ENCODE data around the gene ALKAL2. TPM values are rescaled to one million over a fixed set of nuclear protein-coding genes. Genes with fewer than 3 reads are reported as not detected.
A peak's percentile ranks its signal among the peaks of the same experiment; 100 is the strongest.

The ALKAL2 gene
- total RNA-seq, 2 experiments from 2014 or later, result not detected

DNA sequence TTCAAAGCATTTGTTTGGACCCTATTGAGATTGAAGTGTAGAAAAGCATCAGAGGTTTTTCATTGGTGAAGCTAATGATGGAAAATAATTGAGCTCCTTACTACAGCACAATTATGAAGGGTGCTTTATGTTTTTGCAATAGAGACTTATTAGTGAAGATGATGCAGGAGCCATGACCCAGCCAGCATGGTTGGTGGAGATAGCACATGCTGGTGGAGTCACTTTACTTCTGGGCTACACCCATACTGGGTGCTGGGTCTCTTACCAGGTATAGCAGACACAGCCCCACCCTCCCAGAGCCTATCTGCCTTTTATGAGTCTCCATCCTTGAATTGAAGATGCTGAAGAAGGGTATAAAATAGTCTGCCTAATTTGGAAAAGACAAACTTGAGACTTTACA is 19.6 kb downstream of the ALKAL2 start:
- Mint-ChIP-seq H3K27me3 (no peaks in the 10 kb centered on the region), H3K4me3 (no peak overlapping the region), H3K36me3 (ENCODE audit: low read depth) (peaks cover 64% of the 10 kb centered on the region), H3K4me1 (ENCODE audit: low read depth) (peaks cover 77% of the 10 kb centered on the region), H3K27ac (peak overlapping the region; percentile 99), H3K9me3 (no peaks in the 10 kb centered on the region)
- no peak overlapping the region for H3K4me3 ChIP-seq (ENCODE audit: low read length)
- ChIA-PET CTCF (no interaction called here), POLR2A (no interaction called here)
- no peak for ATAC-seq (ENCODE audit: poor library complexity)
- intact Hi-C loops (cut with DNase I, micrococcal nuclease), result loop anchor here in 1 of 2 experiments (10.0 kb wide), 1 partner anchor 126 kb away; no protein-coding TSS in a partner anchor
- H3K9me3 ChIP-seq (ENCODE audit: control insufficient read depth in 1 of 2, insufficient read depth in 1 of 2, low read length in 2 of 2), result no peaks in the 10 kb centered on the region
- TF ChIP-seq, protein P1, sequence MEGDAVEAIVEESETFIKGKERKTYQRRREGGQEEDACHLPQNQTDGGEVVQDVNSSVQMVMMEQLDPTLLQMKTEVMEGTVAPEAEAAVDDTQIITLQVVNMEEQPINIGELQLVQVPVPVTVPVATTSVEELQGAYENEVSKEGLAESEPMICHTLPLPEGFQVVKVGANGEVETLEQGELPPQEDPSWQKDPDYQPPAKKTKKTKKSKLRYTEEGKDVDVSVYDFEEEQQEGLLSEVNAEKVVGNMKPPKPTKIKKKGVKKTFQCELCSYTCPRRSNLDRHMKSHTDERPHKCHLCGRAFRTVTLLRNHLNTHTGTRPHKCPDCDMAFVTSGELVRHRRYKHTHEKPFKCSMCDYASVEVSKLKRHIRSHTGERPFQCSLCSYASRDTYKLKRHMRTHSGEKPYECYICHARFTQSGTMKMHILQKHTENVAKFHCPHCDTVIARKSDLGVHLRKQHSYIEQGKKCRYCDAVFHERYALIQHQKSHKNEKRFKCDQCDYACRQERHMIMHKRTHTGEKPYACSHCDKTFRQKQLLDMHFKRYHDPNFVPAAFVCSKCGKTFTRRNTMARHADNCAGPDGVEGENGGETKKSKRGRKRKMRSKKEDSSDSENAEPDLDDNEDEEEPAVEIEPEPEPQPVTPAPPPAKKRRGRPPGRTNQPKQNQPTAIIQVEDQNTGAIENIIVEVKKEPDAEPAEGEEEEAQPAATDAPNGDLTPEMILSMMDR (IDR thresholded peaks at IDR 0.05), result no peak
- H3K27ac ChIP-seq (ENCODE audit: low read depth in 1 of 2, low read length in 2 of 2), result no peak overlapping the region
- H3K4me1 ChIP-seq (ENCODE audit: insufficient read depth, low read length), result peaks cover 33% of the 10 kb centered on the region
- DNase-seq, result no peak
- H3K27me3 ChIP-seq (ENCODE audit: control insufficient read depth in 1 of 2, insufficient read depth in 2 of 2, low read length in 2 of 2), result no peaks in the 10 kb centered on the region
- peaks cover 33% of the 10 kb centered on the region for H3K36me3 ChIP-seq (ENCODE audit: insufficient read depth, low read length)

DNA sequence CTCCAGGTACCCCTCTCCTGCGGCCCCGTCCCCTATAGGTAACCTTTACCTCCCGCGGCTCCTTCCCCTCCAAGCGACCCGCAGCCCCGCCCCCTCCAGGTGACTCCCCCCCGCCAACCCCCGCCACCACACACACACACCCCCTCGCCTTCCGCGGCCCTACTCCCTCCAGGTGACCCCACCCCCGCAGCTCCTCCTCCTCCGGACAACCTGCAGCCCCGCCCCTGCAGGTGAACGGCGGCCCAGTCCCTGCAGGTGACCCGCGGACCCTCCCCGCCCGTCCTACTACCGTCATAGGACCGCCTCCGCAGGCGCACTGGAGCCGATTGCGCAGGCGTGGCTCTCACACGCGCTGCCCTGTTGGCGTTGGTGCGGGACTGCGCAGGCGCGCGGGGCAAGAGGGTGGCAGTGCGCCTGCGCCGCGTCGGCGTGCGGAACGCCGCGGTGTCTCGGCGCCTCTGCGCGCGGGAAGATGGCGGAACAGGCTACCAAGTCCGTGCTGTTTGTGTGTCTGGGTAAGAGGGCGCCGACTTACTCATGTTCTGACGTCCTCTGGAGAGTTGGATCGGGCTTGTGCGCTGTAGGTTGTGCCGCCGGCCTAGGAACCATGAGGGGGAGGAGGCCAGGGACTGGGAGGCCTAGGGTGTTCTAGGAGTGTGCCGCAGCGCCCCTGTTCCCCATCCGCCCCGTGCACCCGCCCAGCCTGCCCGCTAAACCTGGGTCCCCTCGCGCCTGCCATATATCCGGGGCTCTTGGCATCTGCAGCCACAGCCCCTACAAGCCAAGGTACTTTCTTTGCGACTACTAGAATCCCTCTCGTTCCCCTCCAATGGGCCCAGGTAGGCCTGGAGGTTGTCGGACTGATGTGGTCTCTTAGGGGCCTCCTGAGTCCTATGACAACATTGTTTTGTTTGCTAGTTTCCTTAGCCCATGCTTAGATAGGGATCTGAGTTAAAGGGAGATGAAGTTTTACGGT is 23.1 kb downstream of the ALKAL2 start, which contains the start of gene ACP1:
Gene ACP1, plus strand, starts transcription at position 455 of the 976 bp plus-strand sequence. Its CDS starts 18 bp downstream, at position 473.
- intact Hi-C loops (cut with DNase I, micrococcal nuclease), result loop anchor here (1.0 to 10.0 kb wide), 6 partner anchors 18 to 413 kb away; partner anchors contain the start of gene TMEM18 (in 2 of the 2)
- Mint-ChIP-seq H3K36me3 (ENCODE audit: low read depth) (peaks cover 45% of the 10 kb centered on the region), H3K4me3 (peak within 1 kb of the TSS; percentile 95), H3K27ac (peak within 1 kb of the TSS; percentile 99), H3K27me3 (no peaks in the 10 kb centered on the region), H3K4me1 (ENCODE audit: low read depth) (peaks cover 64% of the 10 kb centered on the region), H3K9me3 (no peaks in the 10 kb centered on the region)
- DNase-seq, result peak; percentile 86 to 99 (median 94)
- H3K27me3 ChIP-seq (ENCODE audit: control insufficient read depth in 1 of 2, insufficient read depth in 2 of 2, low read length in 2 of 2), result no peaks in the 10 kb centered on the region
- TF ChIP-seq, protein P1 (IDR thresholded peaks at IDR 0.05), result no peak
- peak within 1 kb of the TSS; percentile 81 to 87 for H3K27ac ChIP-seq (ENCODE audit: low read depth in 1 of 2, low read length in 2 of 2)
- ATAC-seq (ENCODE audit: poor library complexity), result peak; percentile 82
- H3K4me1 ChIP-seq (ENCODE audit: insufficient read depth, low read length), result peaks cover 37% of the 10 kb centered on the region
- H3K4me3 ChIP-seq (ENCODE audit: low read length), result peak within 1 kb of the TSS; percentile 91
- H3K36me3 ChIP-seq (ENCODE audit: insufficient read depth, low read length), result peaks cover 9% of the 10 kb centered on the region
- ChIA-PET POLR2A (interaction anchor here (0.6 to 1.0 kb wide), 4 partner anchors 9 to 201 kb away, joined by 3 to 4 read pairs (median 4); partner anchors contain the start of gene ALKAL2), CTCF (interaction anchor here (1.3 kb wide), 1 partner anchor 18 kb away, joined by 4 read pairs; no protein-coding TSS in a partner anchor)
- no peaks in the 10 kb centered on the region for H3K9me3 ChIP-seq (ENCODE audit: control insufficient read depth in 1 of 2, insufficient read depth in 1 of 2, low read length in 2 of 2)

- ChIA-PET POLR2A (interaction anchor here (0.8 to 1.0 kb wide), 3 partner anchors 17 to 88 kb away, joined by 3 to 4 read pairs (median 4); no protein-coding TSS in a partner anchor), CTCF (interaction anchor here (1.3 kb wide), 1 partner anchor 17 kb away, joined by 4 read pairs; no protein-coding TSS in a partner anchor)
- Mint-ChIP-seq H3K27me3 (no peaks in the 10 kb centered on the region), H3K4me3 (peak within 1 kb of the TSS; percentile 95), H3K36me3 (ENCODE audit: low read depth) (peaks cover 45% of the 10 kb centered on the region), H3K4me1 (ENCODE audit: low read depth) (peaks cover 56% of the 10 kb centered on the region), H3K9me3 (no peaks in the 10 kb centered on the region), H3K27ac (peak within 1 kb of the TSS; percentile 99)
- Histone ChIP-seq H3K27ac (ENCODE audit: low read depth in 1 of 2, low read length in 2 of 2) (peak within 1 kb of the TSS; percentile 81 to 87), H3K27me3 (ENCODE audit: control insufficient read depth in 1 of 2, insufficient read depth in 2 of 2, low read length in 2 of 2) (no peaks in the 10 kb centered on the region), H3K4me1 (ENCODE audit: insufficient read depth, low read length) (peaks cover 34% of the 10 kb centered on the region), H3K9me3 (ENCODE audit: control insufficient read depth in 1 of 2, insufficient read depth in 1 of 2, low read length in 2 of 2) (no peaks in the 10 kb centered on the region), H3K36me3 (ENCODE audit: insufficient read depth, low read length) (peaks cover 3% of the 10 kb centered on the region), H3K4me3 (ENCODE audit: low read length) (peak within 1 kb of the TSS; percentile 91)
- TF ChIP-seq, protein P1 (IDR thresholded peaks at IDR 0.05), result no peak
- DNase-seq, result peak; percentile 30 to 83 (median 62)
- intact Hi-C loops (cut with DNase I, micrococcal nuclease), result loop anchor here (1.0 to 10.0 kb wide), 6 partner anchors 17 to 413 kb away; partner anchors contain the start of gene TMEM18 (in 2 of the 2)
- ATAC-seq (ENCODE audit: poor library complexity), result peak; percentile 30
Measured at GRCh38 chr2:263774-264492, 24.0 kb downstream of the ALKAL2 start, which contains the start of gene SH3YL1. Gene SH3YL1, minus strand, starts transcription at chr2:264032. Its CDS starts 48 bp downstream, at chr2:263984.

All from CD4-positive, alpha-beta T cell (primary cell).